Measurements from ENCODE around the gene KLF12. TPM values are rescaled to one million over a fixed set of nuclear protein-coding genes. Genes with fewer than 3 reads are reported as not detected.

Gene KLF12
- total RNA-seq, 1 experiment from 2014 or later = 9.7 TPM

GRCh38 chr13:74168263-74168675 lies 34.1 kb upstream of the KLF12 start:
- Histone ChIP-seq H3K23ac (ENCODE audit: insufficient read length, low read depth, low read length) (no peak overlapping the region), H2BK15ac (ENCODE audit: low read depth, low read length) (no peak overlapping the region), H3K14ac (ENCODE audit: insufficient read depth, low read length) (no peak overlapping the region), H3K27ac (ENCODE audit: insufficient read length, low read depth, low read length) (no peak overlapping the region), H4K20me1 (ENCODE audit: control insufficient read depth, insufficient read depth, insufficient read length) (no peaks in the 10 kb centered on the region), H3K79me1 (ENCODE audit: insufficient read depth, low read depth, low read length, poor library complexity, severe bottlenecking) (no peaks in the 10 kb centered on the region), H4K91ac (ENCODE audit: insufficient read length, low read depth, low read length) (no peak overlapping the region), H2BK5ac (ENCODE audit: insufficient read length, low read length) (no peak overlapping the region), H3K18ac (ENCODE audit: insufficient read length, low read depth, low read length) (no peak overlapping the region), H2BK120ac (ENCODE audit: low read depth, low read length, poor library complexity, severe bottlenecking) (no peak overlapping the region), H3K56ac (ENCODE audit: insufficient read length, low read depth, low read length) (no peak overlapping the region), H2AFZ (ENCODE audit: low read length) (no peak overlapping the region), H2BK12ac (ENCODE audit: insufficient read length, low read depth, low read length) (no peak overlapping the region), H3K9ac (ENCODE audit: extremely low read depth, insufficient read length, low read length) (no peak overlapping the region), H3K4ac (ENCODE audit: low read depth, low read length) (no peak overlapping the region; the same call in 1 of the 2 replicates), H4K8ac (replicated peaks; ENCODE audit: insufficient read length, low read depth, low read length) (no peak overlapping the region), H3T11ph (ENCODE audit: low read length) (no peak overlapping the region), H3K4me2 (ENCODE audit: insufficient read depth, insufficient read length, low read length) (no peak overlapping the region), H3K23me2 (ENCODE audit: insufficient read length, low read depth, low read length, poor library complexity, severe bottlenecking) (no peaks in the 10 kb centered on the region), H3K4me1 (ENCODE audit: insufficient read depth, low read length) (no peaks in the 10 kb centered on the region; the same call in 1 of the 2 replicates), H2BK20ac (ENCODE audit: low read depth, low read length, poor library complexity, severe bottlenecking) (no peak overlapping the region), H3K79me2 (ENCODE audit: insufficient read depth, low read length) (no peaks in the 10 kb centered on the region), H2AK5ac (ENCODE audit: insufficient read length, low read length) (no peak overlapping the region), H4K5ac (ENCODE audit: insufficient read length, low read depth, low read length) (no peak overlapping the region), H3K9me3 (ENCODE audit: control insufficient read depth, low read depth, low read length) (no peaks in the 10 kb centered on the region), H3K27me3 (ENCODE audit: insufficient read depth, low read length) (no peaks in the 10 kb centered on the region)
- peaks cover 0 to 5% of the 10 kb centered on the region in 2 experiments; a peak in 1 of 4 replicates for H3K4me1 Mint-ChIP-seq
- no peaks in the 10 kb centered on the region for H3K36me3 Mint-ChIP-seq (ENCODE audit: insufficient read depth in 1 of 3, low read depth in 3 of 3)
- no peak for DNase-seq
- H3K27me3 Mint-ChIP-seq (ENCODE audit: low read depth) = no peaks in the 10 kb centered on the region; the same call in 1 of the 2 replicates
- no CpG with 5 or more reads among the region's 4 CpGs for WGBS (ENCODE audit: extremely low coverage, insufficient read length, low lambda C conversion rate)
- no peaks in the 10 kb centered on the region for H3K9me3 Mint-ChIP-seq
- no peak overlapping the region; a peak in 1 of 7 replicates for H3K27ac Mint-ChIP-seq
- no peak overlapping the region for H3K4me3 Mint-ChIP-seq
- TF ChIP-seq, protein P1, sequence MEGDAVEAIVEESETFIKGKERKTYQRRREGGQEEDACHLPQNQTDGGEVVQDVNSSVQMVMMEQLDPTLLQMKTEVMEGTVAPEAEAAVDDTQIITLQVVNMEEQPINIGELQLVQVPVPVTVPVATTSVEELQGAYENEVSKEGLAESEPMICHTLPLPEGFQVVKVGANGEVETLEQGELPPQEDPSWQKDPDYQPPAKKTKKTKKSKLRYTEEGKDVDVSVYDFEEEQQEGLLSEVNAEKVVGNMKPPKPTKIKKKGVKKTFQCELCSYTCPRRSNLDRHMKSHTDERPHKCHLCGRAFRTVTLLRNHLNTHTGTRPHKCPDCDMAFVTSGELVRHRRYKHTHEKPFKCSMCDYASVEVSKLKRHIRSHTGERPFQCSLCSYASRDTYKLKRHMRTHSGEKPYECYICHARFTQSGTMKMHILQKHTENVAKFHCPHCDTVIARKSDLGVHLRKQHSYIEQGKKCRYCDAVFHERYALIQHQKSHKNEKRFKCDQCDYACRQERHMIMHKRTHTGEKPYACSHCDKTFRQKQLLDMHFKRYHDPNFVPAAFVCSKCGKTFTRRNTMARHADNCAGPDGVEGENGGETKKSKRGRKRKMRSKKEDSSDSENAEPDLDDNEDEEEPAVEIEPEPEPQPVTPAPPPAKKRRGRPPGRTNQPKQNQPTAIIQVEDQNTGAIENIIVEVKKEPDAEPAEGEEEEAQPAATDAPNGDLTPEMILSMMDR (conservative IDR thresholded peaks at IDR 0.05) = no peak

Measured in H9 (cell line).